ENCODE measurements around the gene BMI1.
"Not testable (repeated sequence)": the region's sequence is repeated elsewhere in the genome, so short reads cannot be mapped to it uniquely, and the experiment has no call there.

The BMI1 gene

DNA sequence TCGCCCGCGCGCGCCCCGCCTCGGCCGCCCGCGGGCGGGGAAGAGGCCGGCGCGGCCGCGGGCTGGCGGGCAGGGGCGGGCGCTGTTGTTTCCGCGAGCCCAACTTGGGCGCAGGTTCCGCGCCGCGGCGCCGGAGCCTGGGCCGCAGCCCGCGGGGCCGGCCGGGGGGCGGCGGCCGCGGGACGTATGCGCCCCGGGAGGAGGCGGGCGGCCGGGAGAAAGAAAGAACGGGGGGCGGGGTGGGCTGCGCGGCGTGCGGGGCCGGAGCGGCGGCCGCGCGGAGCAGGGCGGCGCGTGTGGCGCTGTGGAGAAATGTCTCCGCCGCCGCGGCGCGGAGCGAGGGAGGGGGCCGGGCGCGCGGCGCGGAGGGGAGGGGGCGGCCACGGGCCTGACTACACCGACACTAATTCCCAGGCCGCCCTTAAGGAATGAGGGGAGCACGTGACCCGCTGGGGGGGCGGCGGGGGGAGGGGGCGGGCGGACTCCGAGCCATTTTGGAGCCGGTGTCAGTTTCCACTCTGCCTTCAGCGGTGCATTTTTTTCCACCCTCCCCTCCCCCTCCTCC is at the start of gene BMI1:
BMI1 (plus strand) TSS at position 509 of the 565 bp plus-strand sequence. CDS start 5,351 bp downstream, outside the sequence.
- intact Hi-C loops (cut with micrococcal nuclease), result loop anchor here (2.0 to 10.0 kb wide), 2 partner anchors 92 to 796 kb away; partner anchors contain the start of gene SKIDA1

DNA sequence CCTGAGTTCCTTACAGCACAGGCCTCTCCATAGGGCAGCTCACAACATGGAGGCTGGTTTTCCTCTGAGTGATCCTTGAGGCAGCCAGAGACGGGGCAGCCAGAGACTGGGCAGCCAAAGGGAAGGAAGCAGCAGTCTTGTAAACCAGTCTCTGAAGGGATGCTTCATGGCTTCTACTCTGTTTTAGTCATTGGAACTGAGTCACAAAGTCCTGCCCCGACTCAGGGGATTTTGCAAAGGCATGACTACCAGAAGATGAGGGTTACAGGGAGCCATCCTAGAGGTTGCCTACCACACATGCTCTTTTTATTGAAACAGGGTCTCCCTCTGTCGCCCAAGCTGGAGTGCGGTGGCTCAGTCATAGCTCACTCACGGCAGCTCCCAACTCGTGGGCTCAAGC is 49.1 kb upstream of the BMI1 start:
- Mint-ChIP-seq H3K9me3 (no peaks in the 10 kb centered on the region), H3K27me3 (no peaks in the 10 kb centered on the region), H3K36me3 (ENCODE audit: low read depth) (no peaks in the 10 kb centered on the region), H3K27ac (no peak overlapping the region), H3K4me3 (no peak overlapping the region), H3K4me1 (ENCODE audit: low read depth) (no peaks in the 10 kb centered on the region)
- intact Hi-C loops (cut with micrococcal nuclease), result no loop called here

More for the DNA sequence above, at the start of gene BMI1:
- Mint-ChIP-seq H3K9me3 (no peaks in the 10 kb centered on the region), H3K4me3 (peak within 1 kb of the TSS; percentile 91), H3K36me3 (ENCODE audit: low read depth) (peaks cover 18% of the 10 kb centered on the region), H3K27ac (peak within 1 kb of the TSS; percentile 91), H3K4me1 (ENCODE audit: low read depth) (peaks cover 27% of the 10 kb centered on the region), H3K27me3 (peaks cover 31% of the 10 kb centered on the region)

GRCh38 chr10:22278441-22278782 is 42.5 kb upstream of the BMI1 start:
- no peak overlapping the region for H3K4me3 Mint-ChIP-seq
- H3K36me3 Mint-ChIP-seq (ENCODE audit: low read depth), result no peaks in the 10 kb centered on the region
- no peak overlapping the region for H3K27ac Mint-ChIP-seq
- H3K9me3 Mint-ChIP-seq, result no peaks in the 10 kb centered on the region
- H3K27me3 Mint-ChIP-seq, result peaks cover 8% of the 10 kb centered on the region
- intact Hi-C loops (cut with micrococcal nuclease), result no loop called here
- no peaks in the 10 kb centered on the region for H3K4me1 Mint-ChIP-seq (ENCODE audit: low read depth)

GRCh38 chr10:22280078-22280477 is 40.8 kb upstream of the BMI1 start:
- no peak overlapping the region for H3K27ac Mint-ChIP-seq
- no peaks in the 10 kb centered on the region for H3K9me3 Mint-ChIP-seq
- intact Hi-C loops (cut with micrococcal nuclease), result no loop called here

GRCh38 chr10:22285130-22285529 is 35.8 kb upstream of the BMI1 start:
- Mint-ChIP-seq H3K27me3 (peaks cover 2% of the 10 kb centered on the region), H3K27ac (no peak overlapping the region), H3K4me3 (no peak overlapping the region), H3K9me3 (no peaks in the 10 kb centered on the region), H3K36me3 (ENCODE audit: low read depth) (no peaks in the 10 kb centered on the region), H3K4me1 (ENCODE audit: low read depth) (no peaks in the 10 kb centered on the region)
- intact Hi-C loops (cut with micrococcal nuclease), result no loop called here

More at GRCh38 chr10:22280078-22280477, 40.8 kb upstream of the BMI1 start:
- peaks cover 8% of the 10 kb centered on the region for H3K27me3 Mint-ChIP-seq
- no peaks in the 10 kb centered on the region for H3K36me3 Mint-ChIP-seq (ENCODE audit: low read depth)
- H3K4me1 Mint-ChIP-seq (ENCODE audit: low read depth), result no peaks in the 10 kb centered on the region
- no peak overlapping the region for H3K4me3 Mint-ChIP-seq

GRCh38 chr10:22293747-22294404 is 27.0 kb upstream of the BMI1 start:
- H3K36me3 Mint-ChIP-seq (ENCODE audit: low read depth), result no peaks in the 10 kb centered on the region
- H3K9me3 Mint-ChIP-seq, result no peaks in the 10 kb centered on the region
- no peak overlapping the region for H3K4me3 Mint-ChIP-seq
- H3K27ac Mint-ChIP-seq, result no peak overlapping the region
- intact Hi-C loops (cut with micrococcal nuclease), result no loop called here
- H3K27me3 Mint-ChIP-seq, result peaks cover 3% of the 10 kb centered on the region
- H3K4me1 Mint-ChIP-seq (ENCODE audit: low read depth), result no peaks in the 10 kb centered on the region

GRCh38 chr10:22294694-22295093 is 26.2 kb upstream of the BMI1 start:
- Mint-ChIP-seq H3K27ac (no peak overlapping the region), H3K4me1 (ENCODE audit: low read depth) (no peaks in the 10 kb centered on the region), H3K9me3 (no peaks in the 10 kb centered on the region), H3K4me3 (no peak overlapping the region), H3K27me3 (peaks cover 3% of the 10 kb centered on the region), H3K36me3 (ENCODE audit: low read depth) (no peaks in the 10 kb centered on the region)
- intact Hi-C loops (cut with micrococcal nuclease), result no loop called here

- intact Hi-C loops (cut with micrococcal nuclease), result no loop called here
- no peak overlapping the region for H3K4me3 Mint-ChIP-seq
- no peaks in the 10 kb centered on the region for H3K36me3 Mint-ChIP-seq (ENCODE audit: low read depth)
- no peaks in the 10 kb centered on the region for H3K4me1 Mint-ChIP-seq (ENCODE audit: low read depth)
- no peaks in the 10 kb centered on the region for H3K9me3 Mint-ChIP-seq
- peaks cover 3% of the 10 kb centered on the region for H3K27me3 Mint-ChIP-seq
- H3K27ac Mint-ChIP-seq, result no peak overlapping the region
These were observed 19.7 kb upstream of the BMI1 start for GRCh38 chr10:22301193-22301592.

- Mint-ChIP-seq H3K4me1 (ENCODE audit: low read depth) (no peaks in the 10 kb centered on the region), H3K4me3 (no peak overlapping the region), H3K27me3 (no peaks in the 10 kb centered on the region), H3K36me3 (ENCODE audit: low read depth) (no peaks in the 10 kb centered on the region), H3K9me3 (no peaks in the 10 kb centered on the region), H3K27ac (no peak overlapping the region)
- intact Hi-C loops (cut with micrococcal nuclease), result no loop called here
These were observed 17.4 kb upstream of the BMI1 start for GRCh38 chr10:22303461-22303860.

DNA sequence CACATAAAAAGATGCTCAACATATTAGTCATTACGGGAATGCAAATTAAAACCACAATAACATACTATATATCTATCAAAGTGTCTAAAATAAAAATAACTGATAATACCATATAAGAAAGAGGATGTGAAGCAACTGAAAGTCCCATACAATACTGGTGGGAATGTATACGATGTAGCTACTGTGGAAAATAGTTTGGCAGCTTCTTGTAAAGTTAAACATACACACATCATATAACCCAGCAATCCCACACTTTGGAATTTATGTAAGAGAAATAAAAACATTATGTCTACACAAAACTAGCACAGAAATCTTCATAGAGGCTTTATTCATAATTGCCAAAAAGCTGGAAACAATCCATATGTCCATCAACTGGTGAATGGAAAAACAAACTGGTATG is 15.2 kb upstream of the BMI1 start:
- Mint-ChIP-seq H3K36me3 (ENCODE audit: low read depth) (no peaks in the 10 kb centered on the region), H3K9me3 (no peaks in the 10 kb centered on the region), H3K27me3 (no peaks in the 10 kb centered on the region), H3K4me1 (ENCODE audit: low read depth) (no peaks in the 10 kb centered on the region), H3K27ac (no peak overlapping the region), H3K4me3 (no peak overlapping the region)
- intact Hi-C loops (cut with micrococcal nuclease), result no loop called here

DNA sequence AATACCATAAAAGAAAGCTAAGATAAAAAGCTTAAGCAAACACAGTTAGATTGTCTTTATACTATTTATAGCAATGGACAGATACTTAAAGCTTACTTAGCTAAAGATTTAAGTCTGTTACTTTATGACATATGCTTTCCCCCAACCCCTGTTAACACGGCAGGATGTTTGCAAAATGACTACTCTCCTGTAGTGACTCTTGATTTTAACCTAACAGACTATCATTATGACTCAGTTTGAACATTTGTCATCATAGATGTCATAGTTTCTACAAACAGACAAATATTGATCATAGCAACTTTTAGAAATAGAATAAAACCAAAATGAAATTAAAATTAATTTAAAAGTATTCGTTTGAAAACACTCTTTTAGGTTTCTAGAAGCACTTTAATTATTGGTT is 12.5 kb upstream of the BMI1 start:
- Mint-ChIP-seq H3K4me3 (no peak overlapping the region), H3K27me3 (no peaks in the 10 kb centered on the region), H3K9me3 (no peaks in the 10 kb centered on the region), H3K36me3 (ENCODE audit: low read depth) (no peaks in the 10 kb centered on the region), H3K27ac (no peak overlapping the region), H3K4me1 (ENCODE audit: low read depth) (no peaks in the 10 kb centered on the region)
- intact Hi-C loops (cut with micrococcal nuclease), result no loop called here

- Mint-ChIP-seq H3K27me3 (no peaks in the 10 kb centered on the region), H3K4me1 (ENCODE audit: low read depth) (no peaks in the 10 kb centered on the region), H3K36me3 (ENCODE audit: low read depth) (no peaks in the 10 kb centered on the region), H3K9me3 (no peaks in the 10 kb centered on the region), H3K27ac (no peak overlapping the region), H3K4me3 (no peak overlapping the region)
- intact Hi-C loops (cut with micrococcal nuclease), result no loop called here
These were observed 11.5 kb upstream of the BMI1 start for GRCh38 chr10:22309180-22310000.

DNA sequence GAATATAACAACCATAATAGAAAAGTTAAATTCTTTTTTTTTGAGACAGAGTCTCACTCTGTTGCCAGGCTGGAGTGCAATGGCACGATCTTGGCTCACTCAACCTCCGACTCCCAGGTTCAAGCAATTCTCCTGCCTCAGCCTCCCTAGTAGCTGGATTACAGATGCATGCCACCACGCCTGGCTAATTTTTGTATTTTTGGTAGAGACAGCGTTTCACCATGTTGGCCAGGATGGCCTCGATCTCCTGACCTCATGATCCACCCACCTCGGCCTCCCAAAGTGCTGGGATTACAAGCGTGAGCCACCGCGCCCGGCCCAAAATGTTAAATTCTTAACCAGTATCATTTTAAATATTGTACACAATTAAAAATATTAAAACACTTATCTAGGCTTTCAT is 10.9 kb upstream of the BMI1 start:
- H3K4me1 Mint-ChIP-seq (ENCODE audit: low read depth); H3K9me3 Mint-ChIP-seq; H3K27ac Mint-ChIP-seq; H3K27me3 Mint-ChIP-seq; H3K4me3 Mint-ChIP-seq; intact Hi-C loops (cut with micrococcal nuclease); H3K36me3 Mint-ChIP-seq (ENCODE audit: low read depth): not testable (repeated sequence)

DNA sequence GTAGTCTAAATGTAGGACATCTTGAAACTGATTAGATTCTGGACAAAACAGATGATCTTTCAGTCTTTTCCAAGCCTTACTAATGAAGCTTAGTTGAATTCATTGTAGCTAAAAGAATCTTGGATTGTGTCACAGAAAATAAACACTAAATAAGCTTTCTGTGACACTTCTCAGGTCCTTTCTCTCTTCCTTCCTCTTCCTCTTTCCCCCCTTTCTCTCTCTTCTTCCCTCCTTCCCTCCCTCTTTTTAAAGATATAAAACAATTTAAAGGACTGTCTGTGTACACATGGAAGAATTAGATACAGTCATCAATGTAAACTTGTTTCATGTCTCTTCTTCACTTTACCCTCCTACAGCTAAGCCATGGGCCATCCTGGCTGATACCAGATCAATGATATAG is 10.0 kb upstream of the BMI1 start:
- H3K4me1 Mint-ChIP-seq (ENCODE audit: low read depth), result no peaks in the 10 kb centered on the region
- intact Hi-C loops (cut with micrococcal nuclease), result no loop called here
- H3K27me3 Mint-ChIP-seq, result no peaks in the 10 kb centered on the region
- H3K27ac Mint-ChIP-seq, result no peak overlapping the region
- no peak overlapping the region for H3K4me3 Mint-ChIP-seq
- no peaks in the 10 kb centered on the region for H3K9me3 Mint-ChIP-seq
- H3K36me3 Mint-ChIP-seq (ENCODE audit: low read depth), result peaks cover 6% of the 10 kb centered on the region
